Left colon (tissue), 2 donors: ENCODE data around the gene B4GALT7. TPM values are rescaled to one million over a fixed set of nuclear protein-coding genes. Genes with fewer than 3 reads are reported as not detected.
"Not testable (repeated sequence)": the region's sequence is repeated elsewhere in the genome, so short reads cannot be mapped to it uniquely, and the experiment has no call there.

Experiments
- ATAC-seq: fragments of 200-7000 bp; cut with Tn5 transposase; one replicate; pipeline ENCODE4 v1.9.1; 2020; ENCODE audit warnings: mild to moderate bottlenecking, moderate library complexity
- DNase-seq, 2 donors: peaks; one replicate each; pipeline ENCODE4 v3.0.0-alpha.2; 2020
- intact Hi-C, 2 donors: fragments of 100-400 bp; cut with DNase I in 1 of 2; cut with micrococcal nuclease in 1 of 2; formaldehyde crosslinking; loops; one replicate each; pipeline versions ENCODE4 v1.11.2 to v1.14.0; 2022; cut with DNase I, micrococcal nuclease
- total RNA-seq, 2 donors: library from RNA; stranded (reverse); fragmentation: NEBNext Ultra II Directional; extraction: Animal tissue kit (Norgen Biotek cat#: 25700); gene quantifications; one replicate each; pipeline ENCODE4 v1.2.1, GENCODE V29; 2021
- donor health status: DM: no; HTN: no; CAD: no.
- donor health status: DM: yes; HTN: yes; CAD: no.

B4GALT7 gene
- total RNA-seq, 2 donors from 2014 or later: 17.5 to 21.9 TPM

DNA sequence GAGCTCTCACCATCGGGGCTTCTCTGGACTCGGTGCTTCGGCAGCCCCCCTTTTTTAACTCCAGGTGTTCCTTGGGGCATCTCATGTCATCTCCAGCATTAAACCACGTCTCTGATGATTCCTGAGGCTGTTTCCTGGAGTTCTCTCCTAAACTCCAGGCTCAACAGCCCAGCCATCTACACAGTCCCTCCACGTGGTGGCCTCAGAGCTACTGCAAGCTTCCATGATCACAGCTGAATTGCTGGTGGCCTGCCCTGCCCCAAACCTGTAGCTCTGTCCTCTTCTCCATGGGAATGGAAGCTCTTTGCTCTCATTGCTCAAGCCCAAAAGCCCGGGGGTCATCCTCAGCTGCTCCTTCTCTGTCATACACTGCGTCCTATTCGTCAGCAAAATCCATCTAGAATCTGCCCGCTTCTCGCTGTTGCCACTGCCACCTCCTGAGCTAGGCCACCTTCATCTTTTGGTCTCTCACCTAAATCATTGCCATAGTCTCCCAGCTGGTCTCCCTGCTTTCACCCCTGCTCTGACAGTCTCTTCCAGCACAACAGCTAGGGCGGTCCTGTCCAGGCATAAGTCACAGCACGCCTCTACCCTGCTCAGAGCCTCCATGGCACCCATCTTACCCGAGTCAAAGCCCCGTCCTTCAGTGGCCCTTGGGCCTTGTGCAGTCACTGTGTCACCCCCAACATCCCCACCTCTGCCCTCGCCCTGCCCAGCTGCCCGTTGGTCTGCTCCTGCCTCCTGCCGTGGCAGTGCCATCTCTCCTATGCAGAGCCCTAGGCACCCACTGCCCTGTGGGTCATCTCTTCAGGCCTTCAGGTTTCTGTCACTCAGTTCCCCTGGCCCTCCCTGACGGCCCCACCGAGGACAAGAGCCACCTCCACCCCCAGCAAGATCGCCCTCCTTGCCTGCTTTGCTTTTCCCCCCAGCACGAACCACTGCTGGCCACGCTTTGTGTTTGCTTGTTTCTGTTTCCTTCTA, 6.4 kb downstream of the B4GALT7 start:
- intact Hi-C loops: no loop called here
- DNase-seq (no peak), ATAC-seq (no peak)

DNA sequence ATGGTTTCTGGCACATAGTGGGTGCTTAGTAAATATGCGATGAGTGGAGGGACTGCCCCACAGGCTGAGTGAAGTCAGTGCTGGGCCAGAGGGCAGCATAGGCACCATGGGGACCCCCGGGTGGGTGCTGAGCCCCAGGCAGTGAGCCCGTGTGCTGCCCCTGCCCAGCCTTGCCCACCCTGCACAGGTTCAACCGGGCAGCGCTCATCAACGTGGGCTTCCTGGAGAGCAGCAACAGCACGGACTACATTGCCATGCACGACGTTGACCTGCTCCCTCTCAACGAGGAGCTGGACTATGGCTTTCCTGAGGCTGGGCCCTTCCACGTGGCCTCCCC, 7.2 kb downstream of the B4GALT7 start:
- DNase-seq (no peak), ATAC-seq (no peak)
- intact Hi-C loops: no loop called here

DNA sequence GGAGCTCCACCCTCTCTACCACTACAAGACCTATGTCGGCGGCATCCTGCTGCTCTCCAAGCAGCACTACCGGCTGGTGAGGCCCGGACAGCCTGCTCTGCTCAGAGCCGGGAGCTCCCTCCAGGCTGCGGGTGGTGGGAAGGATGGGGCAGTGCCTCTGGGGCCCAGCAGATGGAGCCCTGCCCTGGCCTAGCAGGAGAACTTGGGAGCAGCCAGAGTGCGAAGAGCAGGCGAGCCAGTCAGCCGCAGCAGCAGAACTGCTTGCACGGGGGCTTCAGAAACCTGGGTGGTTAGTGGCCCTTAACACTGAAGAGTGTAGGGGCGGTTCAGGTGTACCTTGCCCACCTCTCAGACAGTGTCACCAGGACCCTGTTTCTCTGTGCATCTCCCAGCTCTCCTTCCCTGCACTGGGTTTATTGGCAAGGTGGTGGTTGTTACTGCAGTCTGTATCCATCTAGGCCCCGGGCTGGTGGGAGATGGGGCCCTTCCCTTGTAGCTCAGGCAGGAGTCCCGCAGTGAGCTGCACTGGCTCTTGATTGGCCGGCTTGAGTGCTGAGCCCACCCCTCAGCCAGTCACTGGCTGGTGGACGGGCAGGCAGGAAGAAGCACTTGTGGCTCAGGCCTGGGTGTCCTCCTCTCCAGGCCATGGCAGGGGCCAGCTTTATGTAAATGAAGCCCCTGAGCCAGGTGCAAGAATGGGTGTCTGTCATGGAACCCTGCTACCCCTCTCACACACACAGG, 7.7 kb downstream of the B4GALT7 start:
- DNase-seq: peak; percentile 68 to 79
- ATAC-seq: peak; percentile 78
- intact Hi-C loops: no loop called here

DNA sequence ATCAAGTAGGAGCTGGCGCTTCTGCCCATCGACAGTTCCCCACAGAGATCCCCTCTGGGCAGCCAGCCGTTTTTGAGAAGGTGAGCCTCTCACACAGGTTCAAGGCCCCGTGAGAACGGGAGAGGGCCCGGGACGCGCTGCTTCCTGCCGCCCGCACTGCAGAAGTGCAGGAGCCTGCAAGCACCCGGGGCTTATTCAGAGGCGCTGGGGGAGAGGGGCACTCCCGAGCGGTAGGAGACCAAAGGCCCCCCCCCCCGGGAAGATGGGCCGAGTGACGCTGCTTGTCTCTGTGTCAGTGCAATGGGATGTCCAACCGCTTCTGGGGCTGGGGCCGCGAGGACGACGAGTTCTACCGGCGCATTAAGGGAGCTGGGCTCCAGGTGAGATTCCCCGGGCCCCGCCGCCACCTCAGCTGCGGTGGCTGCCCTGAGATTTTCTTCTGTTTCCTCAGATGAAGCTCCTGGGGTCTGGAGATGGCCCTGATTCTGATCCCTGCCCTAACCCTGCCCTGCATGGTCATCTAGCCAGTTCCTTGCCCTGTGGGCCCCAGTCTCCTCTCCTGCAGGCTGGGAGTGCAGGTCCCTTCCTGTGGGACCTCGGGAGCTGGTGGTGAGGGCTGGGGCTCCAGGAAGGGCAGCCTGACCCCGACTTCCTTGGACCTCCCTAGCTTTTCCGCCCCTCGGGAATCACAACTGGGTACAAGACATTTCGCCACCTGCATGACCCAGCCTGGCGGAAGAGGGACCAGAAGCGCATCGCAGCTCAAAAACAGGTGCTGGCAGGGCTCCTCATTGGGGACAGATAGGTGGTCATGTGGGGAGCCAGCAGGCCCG, 8.5 kb downstream of the B4GALT7 start:
- ATAC-seq (no peak), DNase-seq (no peak)
- intact Hi-C loops: no loop called here

DNA sequence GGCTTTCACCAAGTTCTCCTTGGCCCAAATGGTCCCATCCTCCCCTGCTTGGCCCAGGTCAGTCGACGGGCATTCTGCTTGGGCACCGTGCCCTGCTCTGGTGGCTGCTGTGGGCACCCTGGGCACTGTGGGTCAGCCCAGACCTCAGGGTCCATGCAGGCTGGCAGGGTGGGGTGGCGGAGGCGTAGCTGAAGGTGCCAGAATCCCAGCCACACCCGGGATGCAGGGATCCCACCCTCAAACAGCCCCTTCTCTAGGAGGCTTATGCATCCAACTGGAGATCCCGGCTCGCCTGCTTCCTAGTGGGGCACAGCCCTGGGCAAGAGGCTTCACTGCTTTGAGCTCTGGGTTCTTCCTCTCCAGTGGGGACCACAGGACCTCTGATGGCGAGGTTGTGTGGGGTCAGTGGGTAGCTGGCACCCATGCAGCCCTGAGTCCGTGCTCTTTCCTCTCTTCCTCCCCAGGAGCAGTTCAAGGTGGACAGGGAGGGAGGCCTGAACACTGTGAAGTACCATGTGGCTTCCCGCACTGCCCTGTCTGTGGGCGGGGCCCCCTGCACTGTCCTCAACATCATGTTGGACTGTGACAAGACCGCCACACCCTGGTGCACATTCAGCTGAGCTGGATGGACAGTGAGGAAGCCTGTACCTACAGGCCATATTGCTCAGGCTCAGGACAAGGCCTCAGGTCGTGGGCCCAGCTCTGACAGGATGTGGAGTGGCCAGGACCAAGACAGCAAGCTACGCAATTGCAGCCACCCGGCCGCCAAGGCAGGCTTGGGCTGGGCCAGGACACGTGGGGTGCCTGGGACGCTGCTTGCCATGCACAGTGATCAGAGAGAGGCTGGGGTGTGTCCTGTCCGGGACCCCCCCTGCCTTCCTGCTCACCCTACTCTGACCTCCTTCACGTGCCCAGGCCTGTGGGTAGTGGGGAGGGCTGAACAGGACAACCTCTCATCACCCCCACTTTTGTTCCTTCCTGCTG, 9.4 kb downstream of the B4GALT7 start:
- intact Hi-C loops: no loop called here
- DNase-seq: no peak
- ATAC-seq: no peak

DNA sequence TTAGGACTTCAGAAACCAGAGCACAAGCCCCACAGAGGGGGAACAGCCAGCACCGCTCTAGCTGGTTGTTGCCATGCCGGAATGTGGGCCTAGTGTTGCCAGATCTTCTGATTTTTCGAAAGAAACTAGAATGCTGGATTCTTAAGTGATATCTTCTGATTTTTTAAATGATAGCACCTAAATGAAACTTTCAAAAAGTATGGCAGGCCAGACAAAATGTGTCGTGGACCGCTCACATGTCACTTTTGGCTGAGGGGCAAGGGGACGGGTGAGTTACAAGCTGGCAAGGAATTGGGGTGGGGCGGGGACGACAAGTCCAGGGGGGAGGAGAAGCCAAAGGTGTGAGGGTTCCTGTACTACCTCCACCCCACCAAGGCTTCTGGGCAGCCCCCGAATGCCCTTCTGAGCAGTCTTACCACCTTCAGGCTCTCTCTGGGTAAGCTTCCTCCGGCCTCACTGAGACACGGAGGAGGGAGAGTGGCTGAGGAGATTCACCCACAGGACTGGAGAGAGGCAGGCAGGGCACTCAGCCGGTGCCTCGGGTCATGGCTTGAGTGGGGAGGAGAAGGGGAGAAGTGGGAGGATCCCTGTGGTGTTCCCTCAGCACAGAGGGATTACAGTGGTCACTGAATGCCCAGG, 10.3 kb downstream of the B4GALT7 start:
- intact Hi-C loops: no loop called here
- DNase-seq: no peak
- no peak for ATAC-seq

DNA sequence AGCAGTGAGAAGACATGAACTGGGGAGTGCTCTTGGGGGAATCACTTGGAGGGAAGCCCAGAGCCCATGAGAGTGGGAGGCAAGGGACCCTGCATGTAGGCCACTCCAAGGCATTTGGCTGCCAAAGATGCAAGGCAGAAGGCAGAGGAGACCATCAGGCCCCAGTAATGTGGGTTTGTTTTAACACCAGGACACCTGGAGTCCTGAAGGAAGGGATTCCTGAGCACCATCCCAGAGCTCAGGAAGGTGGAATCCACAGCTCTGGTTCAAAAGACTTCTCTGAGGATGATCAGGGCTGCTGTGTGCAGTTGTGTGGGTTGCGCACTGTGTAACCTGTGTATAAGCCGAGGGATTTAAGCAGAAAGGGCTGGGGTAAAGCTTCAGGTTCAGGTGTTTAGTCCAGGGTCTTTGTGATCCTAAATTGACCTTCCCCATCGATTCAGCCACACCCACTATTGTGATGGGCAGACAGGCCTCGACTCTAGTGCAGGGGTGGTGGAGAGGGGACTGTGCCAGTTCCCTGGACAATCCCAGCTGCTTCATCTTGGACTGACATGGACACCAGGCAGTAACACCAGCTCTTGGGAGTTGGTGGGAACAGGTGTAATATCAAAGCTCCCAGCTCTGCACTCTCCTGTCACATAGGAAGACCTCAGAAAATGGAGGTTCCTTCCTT, 11.0 kb downstream of the B4GALT7 start:
- DNase-seq (no peak), ATAC-seq (no peak)
- intact Hi-C loops: no loop called here

DNA sequence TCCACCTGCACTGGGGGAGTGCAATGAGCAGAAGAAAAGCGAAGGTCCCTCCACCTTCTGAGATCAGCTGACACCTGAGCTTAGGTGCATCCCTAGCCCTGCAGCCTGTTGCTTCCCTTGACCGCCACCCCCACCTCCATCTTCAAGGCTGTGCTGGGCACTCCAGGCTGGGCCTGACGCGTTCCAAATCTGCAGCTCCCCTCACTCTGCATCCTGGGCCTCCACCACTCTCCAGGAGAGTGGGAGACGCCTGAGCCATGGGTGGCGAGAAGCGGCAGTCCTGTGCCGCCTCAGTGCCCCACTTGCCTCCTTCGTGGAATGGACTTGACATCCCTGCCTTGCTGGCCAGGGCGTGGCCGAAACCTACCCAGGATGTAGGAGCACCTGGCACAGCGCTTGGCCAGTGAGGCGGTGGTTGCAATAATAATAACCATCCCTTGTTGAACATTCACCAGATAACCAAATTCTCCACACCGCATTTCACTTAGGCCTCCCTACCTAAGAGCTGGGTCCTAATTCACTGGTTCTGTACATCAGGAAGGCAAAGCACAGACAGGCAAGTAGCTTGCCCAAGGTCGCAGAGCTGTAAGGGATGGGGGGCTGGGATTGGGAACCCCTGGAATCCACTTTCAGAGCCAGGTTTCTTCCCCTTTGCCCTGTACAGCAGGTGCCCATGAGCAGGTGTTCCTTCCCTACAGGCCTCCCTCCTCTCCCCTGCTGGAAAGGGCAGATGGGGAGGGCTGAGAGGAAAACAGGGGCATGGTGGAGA, 11.7 kb downstream of the B4GALT7 start:
- intact Hi-C loops: no loop called here
- DNase-seq: no peak
- ATAC-seq: no peak

DNA sequence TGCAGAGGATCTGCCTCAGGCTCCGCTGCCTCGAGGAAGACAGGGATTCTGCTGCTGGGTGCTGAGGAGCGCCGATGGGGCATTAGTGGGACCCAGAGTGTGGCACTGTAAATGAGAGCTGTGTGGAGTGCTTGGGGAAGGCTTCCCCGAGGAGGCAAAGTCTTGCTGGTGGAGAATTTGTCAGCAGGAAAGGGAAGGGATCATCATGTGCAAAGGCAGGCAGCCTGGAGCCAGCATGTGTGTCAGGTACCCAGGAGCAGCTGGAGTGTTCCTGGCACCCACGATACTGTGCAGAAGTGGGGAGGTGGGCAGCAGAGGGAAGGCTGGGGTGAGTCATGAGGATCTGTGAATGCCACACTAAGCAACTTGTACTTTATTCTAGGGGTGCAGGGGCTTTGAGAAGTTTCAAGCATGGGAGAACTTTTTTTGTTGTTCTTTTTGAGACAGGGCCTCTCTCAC, 12.3 kb downstream of the B4GALT7 start:
- intact Hi-C loops: no loop called here
- DNase-seq (no peak), ATAC-seq (no peak)

DNA sequence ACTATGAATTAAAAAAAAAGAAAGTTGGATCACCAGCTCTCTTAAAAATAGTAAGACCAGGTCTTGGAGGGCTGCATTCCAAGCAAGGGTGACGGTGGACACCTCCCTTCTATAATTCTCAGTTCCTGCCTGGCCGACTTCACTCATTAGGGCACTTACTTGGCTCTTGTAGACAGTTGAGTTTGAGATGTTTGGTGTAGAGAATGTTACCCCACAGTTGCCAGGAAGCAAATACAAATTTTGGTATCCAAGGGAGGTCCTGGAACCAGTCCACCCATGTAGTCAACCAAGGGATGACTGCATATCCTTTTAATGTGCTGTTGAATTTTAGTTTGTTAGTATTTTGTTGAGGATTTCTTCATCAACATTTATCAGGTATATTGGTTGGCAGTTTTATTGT, 20.6 kb downstream of the B4GALT7 start:
- intact Hi-C loops: no loop called here
- no peak for DNase-seq
- ATAC-seq: no peak

DNA sequence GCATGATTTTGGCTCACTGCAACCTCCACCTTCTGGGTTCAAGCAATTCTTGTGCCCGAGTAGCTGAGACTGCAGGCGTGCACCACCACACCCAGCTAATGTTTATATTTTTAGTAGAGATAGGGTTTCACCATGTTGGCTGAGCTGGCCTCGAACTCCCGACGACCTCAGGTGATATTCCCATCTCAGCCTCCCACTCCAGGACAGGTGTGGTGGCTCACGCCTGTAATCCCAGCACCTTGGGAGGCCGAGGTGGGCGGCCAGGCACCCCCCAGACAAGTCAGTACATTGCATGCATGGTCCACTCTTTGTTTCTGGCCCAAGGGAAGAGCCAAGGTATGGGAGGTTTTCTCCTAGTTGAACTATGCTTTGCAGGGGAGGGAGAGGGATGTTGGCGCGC, 24.2 kb downstream of the B4GALT7 start:
- ATAC-seq, DNase-seq, intact Hi-C loops: not testable (repeated sequence)

DNA sequence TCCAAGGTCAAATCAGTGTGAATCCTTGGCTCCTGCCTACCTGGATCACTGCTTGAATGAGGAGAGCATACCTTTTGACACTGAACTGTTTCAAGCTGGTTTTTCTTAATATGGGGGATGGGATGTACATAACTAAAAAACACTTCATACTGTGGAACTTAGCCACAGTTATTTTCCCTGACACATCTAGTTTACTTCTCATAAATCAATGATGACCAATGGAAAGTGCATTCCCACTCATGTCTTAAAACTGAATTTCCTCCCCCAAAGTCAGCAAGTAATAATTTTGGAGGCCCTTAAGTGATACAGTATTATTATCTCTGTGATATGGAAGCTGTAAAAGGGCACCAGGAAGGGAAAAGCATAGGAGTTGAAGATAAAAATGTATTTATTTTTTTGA, 30.3 kb downstream of the B4GALT7 start:
- intact Hi-C loops, ATAC-seq, DNase-seq: not testable (repeated sequence)

DNA sequence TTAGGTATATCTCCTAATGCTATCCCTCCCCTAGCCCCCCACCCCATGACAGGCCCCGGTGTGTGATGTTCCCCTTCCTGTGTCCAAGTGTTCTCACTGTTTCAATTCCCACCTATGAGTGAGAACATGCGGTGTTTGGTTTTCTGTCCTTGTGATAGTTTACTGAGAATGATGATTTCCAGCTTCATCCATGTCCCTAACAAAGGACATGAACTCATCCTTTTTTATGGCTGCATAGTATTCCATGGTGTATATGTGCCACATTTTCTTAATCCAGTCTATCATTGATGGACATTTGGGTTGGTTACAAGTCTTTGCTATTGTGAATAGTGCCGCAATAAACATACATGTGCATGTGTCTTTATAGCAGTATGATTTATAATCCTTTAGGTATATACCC, 35.0 kb downstream of the B4GALT7 start:
- ATAC-seq, intact Hi-C loops, DNase-seq: not testable (repeated sequence)

DNA sequence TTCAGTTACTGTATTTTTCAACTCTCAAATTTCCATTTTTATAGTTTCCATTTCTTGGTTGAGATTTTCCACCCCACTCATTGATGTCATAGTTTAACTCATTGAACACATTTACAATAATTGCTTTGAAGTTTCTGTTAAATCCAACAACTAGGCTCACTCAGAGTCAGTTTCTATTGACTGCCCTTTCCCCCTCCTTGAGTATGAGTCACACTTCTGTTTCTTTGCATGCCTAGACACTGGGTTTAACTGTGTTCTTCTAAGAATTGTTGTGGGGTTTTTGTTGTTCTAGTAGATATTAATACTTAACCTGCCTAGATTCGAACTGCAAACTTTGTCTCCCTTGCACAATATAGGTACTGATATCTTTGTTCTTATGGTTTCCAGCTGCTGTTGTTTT, 45.5 kb downstream of the B4GALT7 start:
- intact Hi-C loops, ATAC-seq, DNase-seq: not testable (repeated sequence)

DNA sequence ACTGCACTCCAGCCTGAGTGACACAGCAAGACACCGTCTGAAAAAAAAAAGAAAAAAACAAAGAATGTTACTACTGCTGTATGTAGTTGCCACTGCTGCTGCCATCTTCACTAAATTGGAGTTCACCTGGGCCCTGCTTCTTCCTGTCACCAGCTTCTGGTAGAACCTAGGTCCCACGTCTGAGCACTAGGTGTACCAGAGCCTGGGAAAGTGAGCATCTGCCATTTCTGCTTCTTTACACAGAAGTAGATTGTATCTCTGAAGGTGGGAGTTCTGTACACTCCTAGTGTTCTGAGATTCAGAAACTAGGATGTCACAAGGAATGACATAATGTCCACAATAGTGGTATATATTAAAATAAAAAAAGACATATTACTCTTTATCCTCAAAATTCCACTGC, 51.3 kb downstream of the B4GALT7 start:
- intact Hi-C loops, DNase-seq, ATAC-seq: not testable (repeated sequence)

DNA sequence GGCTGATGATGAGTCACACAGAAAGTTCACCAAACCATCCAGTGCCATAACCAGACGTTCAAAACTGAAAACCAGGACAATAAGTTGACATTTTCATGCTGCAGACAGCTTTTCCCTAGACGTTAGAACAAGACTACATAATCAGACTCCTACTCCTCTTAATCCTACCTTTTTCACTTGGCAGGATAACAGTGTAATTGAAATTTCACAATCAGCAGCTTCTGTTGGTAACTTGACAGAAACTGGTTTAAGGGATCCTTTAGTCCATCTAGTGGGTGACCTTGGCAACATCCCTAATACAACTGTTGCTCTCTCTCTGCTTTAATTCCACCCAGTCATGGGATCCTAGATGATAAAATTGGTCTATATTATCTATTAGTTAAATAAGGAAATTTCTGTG, 57.9 kb downstream of the B4GALT7 start:
- DNase-seq, intact Hi-C loops, ATAC-seq: not testable (repeated sequence)
